Kidney tubule cell (primary cell): ENCODE data around the gene EXOC3L4.

Source experiments
- DNase-seq: peaks from one replicate; pipeline ENCODE4 v3.0.0-alpha.2; 2018; ENCODE audit warnings: low spot score

Gene EXOC3L4

GRCh38 chr14:103121846-103122584 lies 27.5 kb downstream of the EXOC3L4 start:
- peak; percentile 99 for DNase-seq

- no peak for DNase-seq
Observed at GRCh38 chr14:103122585-103122946, 28.0 kb downstream of the EXOC3L4 start.

- peak; percentile 78 for DNase-seq
Observed at GRCh38 chr14:103122947-103123633, 28.6 kb downstream of the EXOC3L4 start, which contains the start of gene TNFAIP2. TSS of gene TNFAIP2 (plus strand) at chr14:103123461. CDS start at chr14:103126458, 2,997 bp downstream.

GRCh38 chr14:103123634-103124500 lies 29.3 kb downstream of the EXOC3L4 start:
- DNase-seq = peak; percentile 77

DNA sequence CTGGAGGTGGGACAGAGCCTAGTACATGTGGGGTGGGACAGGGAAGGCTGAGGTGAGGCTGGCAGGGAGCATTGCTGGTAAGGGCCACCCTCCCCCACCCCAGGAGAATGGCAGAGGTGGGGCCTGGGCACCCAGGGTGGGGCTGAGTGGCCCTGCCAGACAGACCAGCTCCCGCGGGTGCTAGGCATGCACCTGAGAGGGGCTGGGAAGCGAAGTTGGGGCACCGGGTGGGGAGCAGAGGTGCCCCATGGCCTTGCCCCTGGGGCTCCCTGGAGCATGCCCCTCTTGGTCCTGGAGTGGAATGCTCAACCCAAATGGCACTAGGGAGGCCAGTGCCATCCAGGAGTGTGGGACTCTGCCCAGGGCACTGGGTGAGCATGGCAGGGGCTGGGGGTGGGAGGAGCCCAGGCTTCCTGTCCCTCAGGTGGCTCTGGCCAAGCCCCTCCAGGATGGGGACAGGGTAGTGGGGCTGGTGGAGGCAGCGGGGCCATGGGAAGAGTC lies 30.0 kb downstream of the EXOC3L4 start:
- DNase-seq = no peak

- no peak for DNase-seq
Observed at GRCh38 chr14:103125098-103126070, 30.9 kb downstream of the EXOC3L4 start.

GRCh38 chr14:103126088-103126872 lies 31.8 kb downstream of the EXOC3L4 start:
- peak; percentile 42 for DNase-seq

- DNase-seq = peak; percentile 73
Observed at GRCh38 chr14:103126873-103127304, 32.4 kb downstream of the EXOC3L4 start.

DNA sequence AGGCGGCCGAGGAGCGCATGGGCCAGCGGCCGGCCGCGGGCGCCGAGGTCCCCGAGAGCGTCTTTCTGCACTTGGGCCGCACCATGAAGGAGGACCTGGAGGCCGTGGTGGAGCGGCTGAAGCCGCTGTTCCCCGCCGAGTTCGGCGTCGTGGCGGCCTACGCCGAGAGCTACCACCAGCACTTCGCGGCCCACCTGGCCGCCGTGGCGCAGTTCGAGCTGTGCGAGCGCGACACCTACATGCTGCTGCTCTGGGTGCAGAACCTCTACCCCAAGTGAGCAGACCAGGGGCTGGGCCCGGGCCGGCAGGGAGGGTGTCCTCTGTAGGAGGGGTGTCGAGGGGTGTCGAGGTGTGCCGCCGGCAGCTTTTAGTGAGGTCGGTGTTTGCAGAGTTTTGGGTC lies 32.8 kb downstream of the EXOC3L4 start:
- no peak for DNase-seq

DNA sequence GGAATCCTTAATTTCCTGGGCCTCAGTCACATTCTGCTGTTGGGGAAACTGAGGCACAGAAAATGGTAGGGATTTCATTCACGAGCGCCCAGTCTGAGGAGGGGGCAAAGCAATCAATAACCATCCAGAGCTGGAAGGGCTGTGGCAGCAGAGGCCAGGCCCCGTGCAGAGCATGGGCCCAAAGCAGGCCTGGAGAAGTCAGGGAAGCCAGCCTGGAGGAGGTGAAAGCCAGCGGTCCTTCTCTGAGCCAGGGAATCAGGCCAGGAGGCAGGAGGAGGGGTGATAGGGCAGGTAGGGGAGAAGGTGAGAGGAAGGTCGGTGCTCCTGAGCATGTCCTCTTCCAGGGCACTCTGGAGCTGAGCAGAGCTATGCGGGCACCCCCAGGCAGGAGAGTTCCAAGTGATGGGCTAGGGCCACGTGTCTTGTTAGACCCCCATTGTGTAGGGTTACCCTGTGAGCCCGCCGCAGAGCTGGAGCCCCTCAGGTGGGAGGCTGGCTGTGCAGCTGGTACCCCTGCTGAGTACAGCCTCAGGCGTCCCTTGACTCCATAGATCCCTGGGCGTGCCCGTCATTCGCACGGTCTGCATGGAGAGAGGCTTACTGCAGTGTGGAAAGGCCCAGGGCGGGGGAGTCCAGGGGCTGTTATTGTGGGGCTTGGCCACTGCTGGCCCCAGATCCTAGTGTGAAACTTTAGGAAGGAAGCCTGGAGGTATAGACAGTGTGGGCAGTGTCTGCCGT lies 33.5 kb downstream of the EXOC3L4 start:
- peak; percentile 42 for DNase-seq

DNA sequence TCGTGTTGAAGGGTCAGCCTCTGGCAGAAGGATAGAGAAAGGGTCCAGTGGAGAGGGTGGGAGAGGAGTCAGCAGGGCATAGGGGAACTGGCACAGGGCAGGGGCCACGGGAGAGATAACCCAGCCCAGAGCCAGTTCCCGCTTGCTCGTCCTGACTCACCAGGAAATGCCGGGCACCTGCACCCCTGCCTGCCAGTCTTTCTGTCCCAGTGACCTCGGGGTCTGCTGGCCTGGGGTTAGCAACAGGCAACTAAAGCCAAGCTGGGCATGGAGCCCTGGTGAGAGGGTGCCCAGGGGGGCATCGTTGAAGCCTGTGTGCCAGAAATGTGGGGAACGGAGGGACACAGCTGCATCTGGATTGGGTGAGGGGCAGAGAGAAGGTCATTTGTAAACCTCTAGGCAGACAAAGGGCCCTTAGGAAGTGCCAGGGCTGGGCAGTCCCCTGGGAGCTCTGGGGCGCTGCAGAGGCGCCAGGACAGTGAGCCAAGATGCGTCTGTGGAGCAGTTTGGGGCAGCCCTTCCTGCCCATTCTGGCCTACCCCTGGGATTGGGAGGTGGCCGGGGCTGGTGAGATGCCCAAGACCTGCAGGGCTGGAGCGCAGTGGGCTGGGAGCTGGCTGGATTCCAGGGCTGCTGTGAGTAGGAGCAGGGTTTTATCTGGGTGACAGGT lies 34.2 kb downstream of the EXOC3L4 start:
- peak; percentile 80 for DNase-seq

GRCh38 chr14:103129301-103130016 lies 34.9 kb downstream of the EXOC3L4 start:
- peak; percentile 97 for DNase-seq

GRCh38 chr14:103130017-103130764 lies 35.7 kb downstream of the EXOC3L4 start:
- no peak for DNase-seq

- peak; percentile 56 for DNase-seq
Observed at GRCh38 chr14:103130965-103131364, 36.4 kb downstream of the EXOC3L4 start.

DNA sequence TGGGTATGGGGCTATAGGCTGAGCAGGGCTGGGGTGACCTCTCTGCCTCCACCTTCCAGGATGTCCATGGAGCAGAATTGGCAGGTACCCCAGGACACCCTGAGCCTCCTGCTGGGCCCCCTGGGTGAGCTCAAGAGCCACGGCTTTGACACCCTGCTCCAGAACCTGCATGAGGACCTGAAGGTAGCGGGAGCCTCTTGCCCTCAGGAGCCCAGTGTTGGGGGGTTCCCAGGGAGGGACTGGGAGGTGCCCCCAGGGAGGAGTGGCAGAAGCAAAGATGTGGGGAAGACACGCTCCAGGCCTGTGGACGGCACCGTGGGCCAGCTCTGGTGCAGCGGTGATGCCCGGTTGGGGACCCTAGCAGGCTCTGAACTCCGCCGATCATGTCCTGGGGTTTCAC lies 37.1 kb downstream of the EXOC3L4 start:
- no peak for DNase-seq

DNA sequence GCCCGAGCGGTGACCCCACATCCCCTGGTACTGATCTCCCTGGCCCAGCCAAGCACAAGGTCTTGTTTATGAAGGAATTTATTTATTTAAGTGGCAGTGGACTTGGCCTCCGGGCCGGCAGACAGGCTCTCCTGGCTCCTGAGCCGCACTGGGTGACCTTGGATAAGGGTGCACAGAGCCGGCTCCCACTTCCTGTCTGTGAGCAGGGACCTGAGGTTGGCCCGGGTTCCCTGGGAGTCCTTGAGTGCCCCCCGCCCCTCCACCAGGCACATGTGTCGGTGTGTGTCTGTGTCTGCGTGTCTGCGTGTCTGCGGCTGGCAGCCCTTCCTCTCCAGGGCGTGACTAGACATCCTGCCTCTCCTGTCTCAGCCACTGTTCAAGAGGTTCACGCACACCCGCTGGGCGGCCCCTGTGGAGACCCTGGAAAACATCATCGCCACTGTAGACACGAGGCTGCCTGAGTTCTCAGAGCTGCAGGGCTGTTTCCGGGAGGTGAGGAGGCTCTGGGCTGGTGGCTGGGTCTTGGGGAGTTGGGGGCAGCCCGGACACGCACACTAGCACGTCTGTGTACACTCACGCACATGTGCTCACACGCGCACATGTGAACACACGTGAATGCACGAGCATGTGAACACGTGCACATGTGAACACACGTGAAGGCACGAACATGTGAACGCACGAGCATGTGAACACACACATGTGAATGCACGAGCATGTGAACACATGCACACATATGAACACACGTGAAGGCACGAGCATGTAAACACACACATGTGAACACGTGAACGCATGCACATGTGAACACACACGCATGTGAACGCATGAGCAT lies 38.1 kb downstream of the EXOC3L4 start:
- DNase-seq = peak; percentile 40
